Type B pancreatic cell (in vitro differentiated cells): ENCODE results near the gene CRTC1. TPM values are rescaled to one million over a fixed set of nuclear protein-coding genes. Genes with fewer than 3 reads are reported as not detected.

Experiments used
- DNase-seq: peaks from one replicate; pipeline ENCODE4 v3.0.0; 2021; ENCODE audit warnings: mixed read lengths; ENCODE audit not compliant: unreplicated experiment; ENCODE audit errors: extremely low spot score
- H3K27ac Mint-ChIP-seq: 2 replicates; pipeline ENCODE4 v1.8.0; 2021; ENCODE audit warnings: mild to moderate bottlenecking, mixed read lengths
- H3K27me3 Mint-ChIP-seq: 2 replicates; pipeline ENCODE4 v1.8.0; 2021; ENCODE audit warnings: mixed read lengths
- H3K36me3 Mint-ChIP-seq: 2 replicates; pipeline ENCODE4 v1.8.0; 2021; ENCODE audit warnings: mixed read lengths
- H3K4me1 Mint-ChIP-seq: one replicate; pipeline ENCODE4 v1.8.0; 2021; ENCODE audit warnings: mixed read lengths; ENCODE audit not compliant: unreplicated experiment
- H3K4me3 Mint-ChIP-seq: 2 replicates; pipeline ENCODE4 v1.8.0; 2021; ENCODE audit warnings: mild to moderate bottlenecking, mixed read lengths
- H3K9me3 Mint-ChIP-seq: 2 replicates; pipeline ENCODE4 v1.8.0; 2021; ENCODE audit warnings: mixed read lengths
- CTCF ChIP-seq: fragments of 200-600 bp; sonication (generic); conservative IDR thresholded peaks from 2 replicates; pipeline ENCODE4 v1.5.0; 2021; ENCODE audit warnings: antibody characterized with exemption, mild to moderate bottlenecking
- total RNA-seq: library from RNA; stranded (reverse); gene quantifications from 2 replicates; pipeline ENCODE4 v1.2.1, GENCODE V29; 2021; ENCODE audit warnings: low replicate concordance

The CRTC1 gene
- total RNA-seq, 1 donor from 2014 or later, result 20.2 TPM

- peaks cover 20% of the 10 kb centered on the region for H3K4me1 Mint-ChIP-seq
- no peak for TF ChIP-seq CTCF
- H3K4me3 Mint-ChIP-seq, result no peak overlapping the region
- H3K9me3 Mint-ChIP-seq, result no peaks in the 10 kb centered on the region
- no peak overlapping the region for H3K27ac Mint-ChIP-seq
- DNase-seq, result no peak
- H3K27me3 Mint-ChIP-seq, result no peaks in the 10 kb centered on the region
- no peaks in the 10 kb centered on the region for H3K36me3 Mint-ChIP-seq
These were observed 31.9 kb downstream of the CRTC1 start for GRCh38 chr19:18715416-18715815.

GRCh38 chr19:18716857-18717256, 33.4 kb downstream of the CRTC1 start:
- Mint-ChIP-seq H3K4me3 (no peak overlapping the region), H3K9me3 (no peaks in the 10 kb centered on the region), H3K27ac (peak overlapping the region; percentile 9), H3K36me3 (no peaks in the 10 kb centered on the region), H3K27me3 (no peaks in the 10 kb centered on the region), H3K4me1 (peaks cover 24% of the 10 kb centered on the region)
- no peak for DNase-seq
- no peak for TF ChIP-seq CTCF

GRCh38 chr19:18717601-18718000, 34.1 kb downstream of the CRTC1 start:
- Mint-ChIP-seq H3K4me1 (peaks cover 24% of the 10 kb centered on the region), H3K36me3 (peaks cover 4% of the 10 kb centered on the region), H3K4me3 (no peak overlapping the region), H3K9me3 (no peaks in the 10 kb centered on the region), H3K27me3 (no peaks in the 10 kb centered on the region), H3K27ac (no peak overlapping the region)
- DNase-seq, result no peak
- no peak for TF ChIP-seq CTCF

GRCh38 chr19:18718015-18718526, 34.6 kb downstream of the CRTC1 start:
- Mint-ChIP-seq H3K9me3 (no peaks in the 10 kb centered on the region), H3K4me3 (no peak overlapping the region), H3K4me1 (peaks cover 20% of the 10 kb centered on the region), H3K27me3 (no peaks in the 10 kb centered on the region), H3K27ac (no peak overlapping the region), H3K36me3 (peaks cover 5% of the 10 kb centered on the region)
- DNase-seq, result no peak
- no peak for TF ChIP-seq CTCF

GRCh38 chr19:18718846-18719458, 35.5 kb downstream of the CRTC1 start:
- Mint-ChIP-seq H3K9me3 (no peaks in the 10 kb centered on the region), H3K4me3 (no peak overlapping the region), H3K27ac (no peak overlapping the region), H3K27me3 (no peaks in the 10 kb centered on the region), H3K4me1 (peaks cover 19% of the 10 kb centered on the region), H3K36me3 (peaks cover 5% of the 10 kb centered on the region)
- TF ChIP-seq CTCF, result no peak
- no peak for DNase-seq

GRCh38 chr19:18719541-18719940, 36.1 kb downstream of the CRTC1 start:
- no peak for DNase-seq
- TF ChIP-seq CTCF, result no peak
- no peak overlapping the region for H3K27ac Mint-ChIP-seq
- H3K4me3 Mint-ChIP-seq, result no peak overlapping the region
- H3K9me3 Mint-ChIP-seq, result no peaks in the 10 kb centered on the region
- peaks cover 19% of the 10 kb centered on the region for H3K4me1 Mint-ChIP-seq
- H3K27me3 Mint-ChIP-seq, result no peaks in the 10 kb centered on the region
- H3K36me3 Mint-ChIP-seq, result peaks cover 5% of the 10 kb centered on the region
